PFSK-1 (cell line): ENCODE measurements around the gene AP3B1. TPM values are rescaled to one million over a fixed set of nuclear protein-coding genes. Genes with fewer than 3 reads are reported as not detected.

Source experiments
- FOXP2 ChIP-seq: optimal IDR thresholded peaks from 2 replicates; pipeline ENCODE3; 2011; ENCODE audit warnings: borderline replicate concordance, control low read depth, inconsistent platforms; ENCODE audit not compliant: insufficient read depth; ENCODE audit errors: extremely low read length, extremely low read depth
- POLR2AphosphoS5 ChIP-seq: IDR thresholded peaks from 2 replicates; pipeline ENCODE4 v1.6.1; 2012; ENCODE audit warnings: low read depth, mild to moderate bottlenecking, control low read depth, low read length, moderate library complexity
- SIN3A ChIP-seq: IDR thresholded peaks from 2 replicates; pipeline ENCODE4 v1.6.1; 2012; ENCODE audit warnings: mild to moderate bottlenecking, low read length, moderate library complexity, borderline replicate concordance; ENCODE audit not compliant: insufficient read depth
- TAF1 ChIP-seq: IDR thresholded peaks from 2 replicates; pipeline ENCODE4 v1.6.1; 2012; ENCODE audit warnings: low read length, control low read depth, borderline replicate concordance; ENCODE audit not compliant: insufficient read depth
- polyA plus RNA-seq: library from polyadenylated mRNA; unstranded; fragments of >200 nt; gene quantifications from one replicate; pipeline ENCODE4 v1.2.1, GENCODE V29; 2012; ENCODE audit warnings: low read depth, missing spikeins; ENCODE audit not compliant: insufficient read length
- TF ChIP-seq, protein P1 (sequence below), 2 experiments: IDR thresholded peaks; 2 replicates each; pipeline versions ENCODE4 v1.6.1 to v1.8.0; 2011 to 2012; ENCODE audit warnings: low read depth in 2 of 2, low read length in 2 of 2, control low read depth in 1 of 2, inconsistent platforms in 1 of 2, mild to moderate bottlenecking in 1 of 2, moderate library complexity in 1 of 2; ENCODE audit not compliant: insufficient read depth in 1 of 2

Gene AP3B1, protein sequence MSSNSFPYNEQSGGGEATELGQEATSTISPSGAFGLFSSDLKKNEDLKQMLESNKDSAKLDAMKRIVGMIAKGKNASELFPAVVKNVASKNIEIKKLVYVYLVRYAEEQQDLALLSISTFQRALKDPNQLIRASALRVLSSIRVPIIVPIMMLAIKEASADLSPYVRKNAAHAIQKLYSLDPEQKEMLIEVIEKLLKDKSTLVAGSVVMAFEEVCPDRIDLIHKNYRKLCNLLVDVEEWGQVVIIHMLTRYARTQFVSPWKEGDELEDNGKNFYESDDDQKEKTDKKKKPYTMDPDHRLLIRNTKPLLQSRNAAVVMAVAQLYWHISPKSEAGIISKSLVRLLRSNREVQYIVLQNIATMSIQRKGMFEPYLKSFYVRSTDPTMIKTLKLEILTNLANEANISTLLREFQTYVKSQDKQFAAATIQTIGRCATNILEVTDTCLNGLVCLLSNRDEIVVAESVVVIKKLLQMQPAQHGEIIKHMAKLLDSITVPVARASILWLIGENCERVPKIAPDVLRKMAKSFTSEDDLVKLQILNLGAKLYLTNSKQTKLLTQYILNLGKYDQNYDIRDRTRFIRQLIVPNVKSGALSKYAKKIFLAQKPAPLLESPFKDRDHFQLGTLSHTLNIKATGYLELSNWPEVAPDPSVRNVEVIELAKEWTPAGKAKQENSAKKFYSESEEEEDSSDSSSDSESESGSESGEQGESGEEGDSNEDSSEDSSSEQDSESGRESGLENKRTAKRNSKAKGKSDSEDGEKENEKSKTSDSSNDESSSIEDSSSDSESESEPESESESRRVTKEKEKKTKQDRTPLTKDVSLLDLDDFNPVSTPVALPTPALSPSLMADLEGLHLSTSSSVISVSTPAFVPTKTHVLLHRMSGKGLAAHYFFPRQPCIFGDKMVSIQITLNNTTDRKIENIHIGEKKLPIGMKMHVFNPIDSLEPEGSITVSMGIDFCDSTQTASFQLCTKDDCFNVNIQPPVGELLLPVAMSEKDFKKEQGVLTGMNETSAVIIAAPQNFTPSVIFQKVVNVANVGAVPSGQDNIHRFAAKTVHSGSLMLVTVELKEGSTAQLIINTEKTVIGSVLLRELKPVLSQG
- polyA plus RNA-seq = 19.6 TPM

DNA sequence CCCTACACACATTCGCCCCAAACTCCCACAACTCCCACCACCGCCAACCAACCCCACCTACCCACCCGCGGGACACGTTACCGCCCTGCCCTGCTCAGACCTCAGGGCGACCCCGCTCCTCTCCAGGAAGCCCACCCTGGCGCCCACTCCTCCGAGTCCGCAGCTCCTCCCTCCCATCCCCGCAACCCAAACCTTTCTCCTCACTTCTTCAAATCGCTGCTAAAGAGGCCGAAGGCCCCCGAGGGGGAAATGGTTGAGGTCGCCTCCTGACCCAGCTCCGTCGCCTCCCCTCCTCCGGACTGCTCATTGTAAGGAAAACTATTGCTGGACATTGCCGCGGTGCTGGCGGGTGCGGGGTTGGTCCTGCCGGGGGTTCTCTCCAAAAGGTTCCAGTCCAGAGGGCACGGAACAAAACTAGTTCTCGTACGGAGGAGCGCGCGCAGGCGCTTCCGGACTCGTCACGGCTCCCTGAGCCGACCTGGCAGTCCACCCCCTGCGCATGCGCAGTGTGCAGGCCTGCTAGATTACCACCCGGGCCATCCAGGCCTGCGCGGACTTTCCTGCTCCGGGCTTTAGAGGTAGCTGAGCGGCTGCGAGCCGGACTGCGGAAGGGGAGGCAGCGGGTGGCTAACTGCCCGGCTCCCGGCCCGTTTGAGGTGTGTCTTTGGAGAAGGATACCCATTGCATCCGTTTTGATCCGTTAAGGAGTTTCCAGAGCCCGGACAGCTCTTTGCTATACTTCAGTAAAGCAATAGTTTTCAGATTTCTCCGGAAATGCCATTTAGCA, at the start of gene AP3B1:
AP3B1 (minus strand) TSS at position 451 of the 787 bp plus-strand sequence; CDS start at position 332, 119 bp downstream.
- TF ChIP-seq TAF1 = peak; percentile 60; the same call in 1 of the 2 replicates
- TF ChIP-seq, protein P1, sequence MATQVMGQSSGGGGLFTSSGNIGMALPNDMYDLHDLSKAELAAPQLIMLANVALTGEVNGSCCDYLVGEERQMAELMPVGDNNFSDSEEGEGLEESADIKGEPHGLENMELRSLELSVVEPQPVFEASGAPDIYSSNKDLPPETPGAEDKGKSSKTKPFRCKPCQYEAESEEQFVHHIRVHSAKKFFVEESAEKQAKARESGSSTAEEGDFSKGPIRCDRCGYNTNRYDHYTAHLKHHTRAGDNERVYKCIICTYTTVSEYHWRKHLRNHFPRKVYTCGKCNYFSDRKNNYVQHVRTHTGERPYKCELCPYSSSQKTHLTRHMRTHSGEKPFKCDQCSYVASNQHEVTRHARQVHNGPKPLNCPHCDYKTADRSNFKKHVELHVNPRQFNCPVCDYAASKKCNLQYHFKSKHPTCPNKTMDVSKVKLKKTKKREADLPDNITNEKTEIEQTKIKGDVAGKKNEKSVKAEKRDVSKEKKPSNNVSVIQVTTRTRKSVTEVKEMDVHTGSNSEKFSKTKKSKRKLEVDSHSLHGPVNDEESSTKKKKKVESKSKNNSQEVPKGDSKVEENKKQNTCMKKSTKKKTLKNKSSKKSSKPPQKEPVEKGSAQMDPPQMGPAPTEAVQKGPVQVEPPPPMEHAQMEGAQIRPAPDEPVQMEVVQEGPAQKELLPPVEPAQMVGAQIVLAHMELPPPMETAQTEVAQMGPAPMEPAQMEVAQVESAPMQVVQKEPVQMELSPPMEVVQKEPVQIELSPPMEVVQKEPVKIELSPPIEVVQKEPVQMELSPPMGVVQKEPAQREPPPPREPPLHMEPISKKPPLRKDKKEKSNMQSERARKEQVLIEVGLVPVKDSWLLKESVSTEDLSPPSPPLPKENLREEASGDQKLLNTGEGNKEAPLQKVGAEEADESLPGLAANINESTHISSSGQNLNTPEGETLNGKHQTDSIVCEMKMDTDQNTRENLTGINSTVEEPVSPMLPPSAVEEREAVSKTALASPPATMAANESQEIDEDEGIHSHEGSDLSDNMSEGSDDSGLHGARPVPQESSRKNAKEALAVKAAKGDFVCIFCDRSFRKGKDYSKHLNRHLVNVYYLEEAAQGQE (IDR thresholded peaks at IDR 0.05; ENCODE audit: insufficient read depth in 1 of 2, low read depth in 2 of 2, low read length in 2 of 2) = 0 out of 4 replicates have a peak, but pooled peaks of 1 of the 2 experiments have one; percentile 8
- peak; percentile 81 for TF ChIP-seq POLR2AphosphoS5
- TF ChIP-seq FOXP2 = peak; percentile 91
- TF ChIP-seq SIN3A = peak; percentile 34; the same call in 1 of the 2 replicates

DNA sequence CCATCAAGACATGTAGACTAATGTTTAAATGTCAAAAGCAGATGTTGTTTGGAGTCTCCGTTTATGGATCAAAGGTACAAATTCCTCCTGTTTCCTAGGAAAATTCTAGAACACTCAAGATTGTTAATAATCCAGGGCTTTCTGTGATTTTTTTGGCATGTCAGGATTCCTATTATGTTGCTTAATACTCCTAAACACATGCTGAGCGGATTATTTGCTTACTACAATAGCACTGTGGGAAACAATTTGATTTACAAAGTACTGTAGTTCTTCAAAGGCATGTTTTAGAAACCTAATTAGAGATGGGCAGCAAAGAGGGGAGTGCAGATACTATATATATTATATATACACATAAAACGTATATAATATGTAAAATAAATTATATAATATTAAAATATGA, 46.9 kb upstream of the AP3B1 start:
- TF ChIP-seq TAF1 = no peak

DNA sequence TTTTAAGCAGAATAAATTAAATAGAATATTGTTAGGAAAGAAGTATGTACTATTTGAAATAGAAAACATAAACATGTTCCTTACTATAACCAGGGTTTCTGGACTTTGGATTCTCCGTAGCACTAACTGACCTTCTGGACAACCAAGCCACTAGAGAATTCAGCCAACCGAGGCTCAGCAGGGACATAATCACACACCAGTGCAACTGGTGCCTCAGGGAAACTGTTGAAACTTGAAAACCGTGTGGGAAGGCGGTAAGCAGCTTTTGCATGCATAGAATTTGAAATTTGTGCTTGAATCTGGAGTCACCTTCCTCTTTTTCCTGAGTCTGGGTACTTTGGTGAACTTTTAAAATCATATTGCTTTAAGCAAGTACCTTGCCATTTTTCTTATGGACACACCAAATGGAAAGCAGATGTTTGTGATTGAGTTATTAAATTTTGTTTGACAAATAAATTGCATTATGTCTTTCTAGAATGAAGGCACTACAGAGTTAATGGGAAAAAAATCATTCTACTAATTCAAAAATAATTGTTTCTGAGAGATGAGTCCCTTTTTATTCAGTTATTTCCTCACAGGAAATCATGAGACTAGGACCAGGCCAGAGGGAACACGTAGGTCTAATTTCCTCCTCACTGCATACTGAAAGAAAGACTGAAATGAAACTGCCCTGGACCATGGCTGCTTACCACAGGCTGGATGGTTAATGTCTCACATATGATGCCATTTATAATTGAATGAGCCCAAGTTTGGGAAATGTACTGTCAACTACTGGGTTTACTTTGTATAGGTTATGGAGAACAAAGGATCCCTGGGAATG, 45.3 kb upstream of the AP3B1 start:
- TF ChIP-seq TAF1 = no peak

DNA sequence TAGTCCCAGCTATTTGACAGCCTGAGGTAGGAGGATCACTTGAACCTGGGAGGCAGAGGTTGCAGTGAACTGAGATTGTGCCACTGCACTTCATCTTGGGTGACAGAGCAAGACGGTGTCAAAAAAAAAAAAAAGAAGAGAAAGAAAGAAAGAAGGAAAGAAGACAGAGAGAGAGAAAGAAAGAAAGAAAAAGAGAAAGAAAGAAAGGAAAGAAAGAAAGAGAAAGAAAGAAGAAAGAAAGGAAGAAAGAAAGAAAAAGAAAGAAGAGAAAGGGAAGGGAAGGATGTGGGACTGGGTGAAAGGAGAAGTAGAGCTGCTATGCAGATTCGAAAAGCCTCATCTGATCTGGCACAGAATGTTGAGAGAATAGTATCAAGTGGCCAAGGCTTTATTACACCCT, 42.2 kb upstream of the AP3B1 start:
- TF ChIP-seq SIN3A = no peak
- TF ChIP-seq TAF1 = no peak
- TF ChIP-seq FOXP2 = no peak
- TF ChIP-seq POLR2AphosphoS5 = no peak
- TF ChIP-seq, protein P1 (IDR thresholded peaks at IDR 0.05; ENCODE audit: insufficient read depth in 1 of 2, low read depth in 2 of 2, low read length in 2 of 2) = no peak

DNA sequence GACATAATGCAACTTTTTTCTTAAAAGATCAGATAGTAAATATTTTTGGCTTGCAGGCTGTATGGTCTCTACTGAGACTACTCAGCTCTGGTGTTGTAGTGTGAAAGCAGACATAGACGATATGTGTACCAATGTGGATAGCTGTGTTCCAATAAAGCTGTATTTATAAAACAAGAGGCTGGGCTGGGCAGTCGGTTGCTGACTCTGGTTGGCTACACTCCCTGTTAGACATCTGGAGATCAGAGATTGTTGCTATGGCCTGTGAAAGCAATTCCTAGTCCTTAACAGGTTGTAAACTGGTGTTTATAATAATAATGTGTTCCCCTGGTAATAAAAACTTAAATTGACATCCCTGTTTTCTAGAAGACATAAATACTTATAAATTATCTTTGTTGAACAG, 41.5 kb upstream of the AP3B1 start:
- TF ChIP-seq FOXP2 = no peak
- no peak for TF ChIP-seq POLR2AphosphoS5
- TF ChIP-seq, protein P1 (IDR thresholded peaks at IDR 0.05; ENCODE audit: insufficient read depth in 1 of 2, low read depth in 2 of 2, low read length in 2 of 2) = no peak
- TF ChIP-seq SIN3A = no peak
- no peak for TF ChIP-seq TAF1
